8988T (cell line): ENCODE results near the gene HES1.
A peak's percentile ranks its signal among the peaks of the same experiment; 100 is the strongest.
"Not testable (repeated sequence)": the region's sequence is repeated elsewhere in the genome, so short reads cannot be mapped to it uniquely, and the experiment has no call there.

Experiments used
- DNase-seq: peaks from one replicate; pipeline ENCODE4 v3.0.0; 2011

The HES1 gene, protein sequence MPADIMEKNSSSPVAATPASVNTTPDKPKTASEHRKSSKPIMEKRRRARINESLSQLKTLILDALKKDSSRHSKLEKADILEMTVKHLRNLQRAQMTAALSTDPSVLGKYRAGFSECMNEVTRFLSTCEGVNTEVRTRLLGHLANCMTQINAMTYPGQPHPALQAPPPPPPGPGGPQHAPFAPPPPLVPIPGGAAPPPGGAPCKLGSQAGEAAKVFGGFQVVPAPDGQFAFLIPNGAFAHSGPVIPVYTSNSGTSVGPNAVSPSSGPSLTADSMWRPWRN

DNA sequence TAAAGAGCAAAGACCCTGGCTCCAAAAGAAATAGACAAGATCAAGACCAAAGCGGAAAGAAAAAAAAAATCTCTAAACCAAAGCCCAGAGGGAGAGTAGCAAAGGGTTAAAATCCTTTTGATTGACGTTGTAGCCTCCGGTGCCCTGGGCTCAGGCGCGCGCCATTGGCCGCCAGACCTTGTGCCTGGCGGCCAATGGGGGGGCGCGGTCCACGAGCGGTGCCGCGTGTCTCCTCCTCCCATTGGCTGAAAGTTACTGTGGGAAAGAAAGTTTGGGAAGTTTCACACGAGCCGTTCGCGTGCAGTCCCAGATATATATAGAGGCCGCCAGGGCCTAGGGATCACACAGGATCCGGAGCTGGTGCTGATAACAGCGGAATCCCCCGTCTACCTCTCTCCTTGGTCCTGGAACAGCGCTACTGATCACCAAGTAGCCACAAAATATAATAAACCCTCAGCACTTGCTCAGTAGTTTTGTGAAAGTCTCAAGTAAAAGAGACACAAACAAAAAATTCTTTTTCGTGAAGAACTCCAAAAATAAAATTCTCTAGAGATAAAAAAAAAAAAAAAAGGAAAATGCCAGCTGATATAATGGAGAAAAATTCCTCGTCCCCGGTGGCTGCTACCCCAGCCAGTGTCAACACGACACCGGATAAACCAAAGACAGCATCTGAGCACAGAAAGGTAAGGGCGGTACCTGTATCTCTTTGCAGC, at the start of gene HES1:
Gene HES1, plus strand, starts transcription at position 343 of the 713 bp plus-strand sequence. Its CDS starts 233 bp downstream, at position 576.
- DNase-seq: peak; percentile 99

- no peak for DNase-seq
Measured at GRCh38 chr3:194086388-194087075, 49.4 kb upstream of the HES1 start.

GRCh38 chr3:194087280-194087679, 48.7 kb upstream of the HES1 start:
- DNase-seq: no peak

GRCh38 chr3:194087995-194088855, 47.7 kb upstream of the HES1 start:
- DNase-seq: no peak

GRCh38 chr3:194089357-194090177, 46.4 kb upstream of the HES1 start:
- peak; percentile 79 for DNase-seq

GRCh38 chr3:194090178-194090555, 45.8 kb upstream of the HES1 start:
- not testable (repeated sequence) for DNase-seq

DNA sequence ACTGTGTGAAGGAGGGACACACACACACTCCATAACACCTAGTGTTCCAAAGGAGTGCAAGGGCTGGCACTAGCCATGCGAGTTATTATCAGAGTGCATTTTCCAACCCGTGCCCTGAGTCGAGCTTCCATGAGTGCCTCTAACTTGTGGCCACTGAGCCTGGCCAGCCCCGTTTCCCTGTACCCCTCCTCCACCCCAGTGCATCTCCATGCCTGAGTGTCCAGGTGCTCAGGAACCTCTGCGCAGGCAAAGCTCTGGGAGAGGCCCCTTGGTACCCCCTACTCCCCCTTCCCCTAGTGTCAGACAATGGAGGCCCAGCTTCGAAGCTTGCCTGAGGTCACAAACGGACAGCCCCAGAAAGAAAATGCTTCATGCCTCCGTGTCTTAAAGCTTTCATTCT, 45.2 kb upstream of the HES1 start:
- no peak for DNase-seq

- no peak for DNase-seq
Measured at GRCh38 chr3:194091141-194091540, 44.8 kb upstream of the HES1 start.

- not testable (repeated sequence) for DNase-seq
Measured at GRCh38 chr3:194091897-194092296, 44.1 kb upstream of the HES1 start.

DNA sequence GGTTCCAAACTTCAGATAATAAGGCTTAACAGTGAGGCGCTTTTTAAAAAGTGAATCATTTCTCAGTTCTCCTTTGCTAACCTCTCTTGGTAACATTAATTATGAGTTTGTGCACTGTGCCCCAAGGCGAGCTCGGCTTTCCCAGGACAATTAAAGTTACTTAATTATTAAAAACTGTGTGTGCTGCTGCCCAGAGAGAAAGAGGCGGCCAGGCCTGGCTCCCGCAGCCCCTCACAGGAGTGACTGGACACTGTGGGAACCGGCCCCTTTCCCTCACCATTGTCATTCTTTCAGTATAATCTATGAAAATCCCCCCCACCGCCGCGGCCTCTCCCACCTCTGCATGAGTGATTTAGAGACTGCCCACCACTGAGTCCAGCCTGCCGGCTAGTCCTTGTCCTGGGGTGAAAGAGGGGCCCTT, 43.1 kb upstream of the HES1 start:
- DNase-seq: no peak

DNA sequence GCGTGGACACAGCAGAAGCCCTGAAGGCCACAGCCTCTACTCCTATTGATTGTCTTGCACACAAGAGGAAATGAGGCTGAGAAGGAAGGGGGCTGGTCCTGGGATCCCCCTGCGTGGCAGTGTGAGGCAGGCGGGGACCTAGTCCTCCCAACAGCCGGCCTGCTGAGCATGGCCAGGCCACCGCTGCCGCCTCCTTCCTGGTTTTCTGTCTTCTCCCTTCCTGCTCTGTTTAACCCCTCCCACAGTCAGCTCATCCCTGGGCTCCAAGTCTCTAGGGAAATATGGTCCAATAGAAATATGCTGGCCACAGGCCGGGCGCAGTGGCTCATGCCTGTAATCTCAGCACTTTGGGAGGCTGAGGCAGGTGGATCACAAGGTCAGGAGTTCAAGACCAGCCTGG, 42.1 kb upstream of the HES1 start:
- no peak for DNase-seq

DNA sequence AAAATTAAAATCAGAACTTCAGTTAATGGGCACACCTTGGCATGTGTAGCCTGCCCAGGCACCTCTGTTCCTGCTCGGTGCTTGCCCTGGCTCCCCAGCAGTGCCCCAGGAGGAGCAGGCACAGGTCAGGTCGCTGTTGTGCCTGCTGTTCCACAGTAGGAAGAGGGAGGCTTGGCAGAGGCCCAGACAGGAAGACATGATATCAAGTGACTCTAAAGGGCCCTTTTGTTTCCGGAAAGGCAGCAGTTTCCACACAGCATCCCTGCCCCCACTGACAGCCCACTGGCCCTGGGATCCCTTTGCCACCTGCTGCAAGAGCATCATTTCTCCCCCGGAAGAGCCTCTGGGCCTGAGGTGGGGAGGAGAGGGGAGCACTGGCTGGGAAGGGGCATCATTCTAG, 40.5 kb upstream of the HES1 start:
- DNase-seq: no peak

DNA sequence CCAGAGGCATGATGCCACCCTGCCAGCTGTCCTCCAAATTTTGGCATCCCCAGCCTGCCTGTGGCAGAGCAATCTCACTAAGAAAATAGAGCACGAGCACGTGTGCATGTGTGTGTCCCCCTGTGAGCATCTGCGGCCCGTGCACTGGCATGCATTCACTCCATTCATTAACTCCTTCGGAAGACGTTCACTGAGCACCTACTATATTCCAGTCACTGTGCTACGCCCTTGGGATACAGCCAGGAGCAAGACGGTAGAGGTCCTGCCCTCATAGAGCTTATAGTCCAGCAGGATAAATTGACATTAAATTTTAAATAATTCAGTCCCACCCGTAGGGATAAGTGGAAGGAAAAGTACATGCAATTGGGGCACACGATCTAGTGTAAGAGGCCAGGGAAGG, 40.0 kb upstream of the HES1 start:
- DNase-seq: no peak

DNA sequence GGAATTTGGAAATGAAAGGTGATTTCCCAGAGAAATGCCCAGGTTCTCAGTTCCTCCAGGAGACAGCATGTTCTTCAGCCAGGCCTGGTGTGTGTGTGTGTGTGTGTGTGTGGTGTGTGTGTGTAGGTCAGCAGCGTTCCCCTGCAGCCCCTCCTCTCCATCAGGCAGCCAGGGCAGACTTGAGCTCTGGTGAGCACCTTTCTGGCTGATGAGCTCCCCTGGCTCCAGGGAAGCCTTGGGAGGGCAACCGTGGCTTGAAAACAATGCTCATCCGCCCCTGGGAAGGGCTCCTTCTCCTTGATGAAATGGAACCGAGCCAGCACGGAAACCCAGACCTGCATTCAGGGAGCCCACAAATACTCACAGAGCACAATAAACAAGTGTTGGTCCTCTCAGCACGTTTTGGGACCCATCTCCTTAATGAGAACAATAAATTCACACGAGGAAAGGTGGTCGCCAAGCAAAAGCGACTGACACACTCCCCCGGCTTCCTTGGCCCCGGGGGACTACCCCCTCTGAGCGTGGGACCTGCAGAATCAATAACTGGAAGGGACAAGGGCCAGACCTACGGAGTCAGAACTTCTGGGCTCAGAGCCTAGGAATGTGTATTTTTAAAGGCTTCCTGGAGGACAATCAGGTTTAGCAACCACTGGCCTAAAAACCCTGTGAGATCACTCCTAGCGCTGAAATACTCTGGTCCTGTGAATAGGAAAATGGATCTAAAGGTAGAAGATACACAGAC, 38.6 kb upstream of the HES1 start:
- no peak for DNase-seq

DNA sequence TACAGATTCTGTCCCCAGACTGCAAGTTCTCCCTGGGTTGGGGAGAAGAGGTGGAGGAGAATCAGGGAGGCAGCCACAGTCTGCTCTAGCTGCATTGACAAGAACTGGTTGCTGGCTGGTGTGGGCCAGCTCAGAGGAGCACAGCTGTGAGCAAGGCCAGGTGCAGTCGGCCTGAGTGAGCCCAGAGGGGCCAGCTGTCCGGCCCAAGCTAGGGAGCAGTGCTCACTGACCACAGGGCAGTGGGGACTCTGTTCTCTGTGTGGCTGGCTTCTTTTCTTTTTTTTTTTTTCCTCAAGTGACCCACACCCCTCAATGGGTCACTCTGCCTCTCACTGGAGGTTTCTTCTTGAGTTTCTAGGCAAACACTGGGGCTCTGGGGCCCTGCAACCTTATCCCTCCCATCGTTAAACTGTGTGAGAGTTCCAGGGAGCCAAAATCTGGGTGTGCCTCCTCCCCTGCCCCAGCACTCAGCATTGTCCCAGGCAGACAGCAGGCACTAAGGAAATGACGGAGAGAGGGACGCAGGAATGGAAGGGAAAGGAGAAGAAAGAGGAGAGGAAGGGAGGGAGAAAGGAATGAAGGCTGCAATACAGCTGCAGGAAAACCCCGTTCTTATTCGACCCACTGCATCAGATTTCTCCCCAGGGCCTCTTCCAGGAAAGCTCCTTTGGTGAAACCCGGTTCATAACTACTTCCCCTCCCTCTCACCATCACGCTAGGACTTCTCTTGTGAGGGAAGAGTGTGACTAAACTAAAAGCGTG, 37.7 kb upstream of the HES1 start:
- no peak for DNase-seq

DNA sequence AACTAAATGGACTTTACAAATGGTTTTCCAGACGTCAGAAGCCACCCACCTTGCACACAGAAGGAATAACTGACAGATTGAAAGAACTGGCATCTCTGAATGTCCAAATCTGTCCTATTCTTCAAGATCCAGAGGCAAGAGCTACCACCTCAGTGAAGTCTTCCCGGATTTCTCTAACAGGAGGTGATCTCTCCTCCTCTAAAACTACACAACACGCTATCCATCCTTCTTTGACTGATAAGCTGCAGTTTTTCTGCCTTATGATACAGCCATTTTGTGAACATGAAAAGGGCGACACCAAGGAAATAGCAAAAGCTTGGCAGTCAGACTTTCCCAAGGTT, 37.1 kb upstream of the HES1 start:
- no peak for DNase-seq

DNA sequence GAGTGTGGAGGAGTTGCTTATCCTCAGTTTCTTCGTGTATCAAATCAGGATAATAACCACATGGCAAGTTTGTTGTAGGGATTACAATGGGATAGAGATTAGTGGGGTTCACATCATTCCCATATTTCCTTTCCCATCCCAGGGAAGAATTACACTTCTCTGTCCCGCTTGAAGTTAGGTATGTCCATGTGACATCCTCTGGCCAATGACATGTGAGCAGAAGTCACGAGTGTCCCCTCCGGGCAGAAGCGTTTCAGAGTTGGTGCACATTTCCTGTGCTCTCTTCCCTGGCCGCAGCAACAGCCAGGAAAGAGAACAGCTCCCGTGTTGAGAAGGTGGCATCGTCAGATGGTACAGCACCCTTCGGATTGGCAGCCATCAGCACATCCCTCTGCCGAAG, 36.7 kb upstream of the HES1 start:
- no peak for DNase-seq

DNA sequence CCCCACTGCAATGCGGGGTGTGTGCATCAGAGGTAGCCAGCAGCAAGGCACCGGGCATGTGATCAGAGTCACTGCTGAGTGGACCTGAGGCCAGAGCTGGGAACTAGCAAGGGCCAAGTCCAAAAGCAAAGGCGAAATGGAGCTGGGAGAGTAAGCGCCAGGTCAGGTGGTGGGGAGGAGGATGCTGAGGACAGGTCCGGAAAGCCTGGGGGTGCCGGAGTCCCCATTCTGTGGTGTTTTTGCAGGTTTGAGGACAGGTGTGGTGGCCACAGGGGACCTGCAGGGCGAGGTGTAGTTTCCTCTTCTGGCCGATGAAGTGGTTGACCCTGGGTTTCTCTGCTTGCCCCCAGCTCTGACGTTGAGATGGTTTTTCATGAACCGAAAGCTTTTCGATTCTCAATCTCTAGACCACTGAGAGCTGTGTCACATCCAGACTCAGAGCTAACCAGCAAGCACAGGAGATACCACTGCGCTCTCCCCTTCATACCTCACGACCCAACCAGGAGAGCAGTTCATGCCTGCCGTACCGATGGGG, 35.0 kb upstream of the HES1 start:
- DNase-seq: no peak

- no peak for DNase-seq
Measured at GRCh38 chr3:194101592-194102432, 34.1 kb upstream of the HES1 start.

GRCh38 chr3:194102436-194102835, 33.5 kb upstream of the HES1 start:
- no peak for DNase-seq
